Adipocyte (in vitro differentiated cells): ENCODE measurements around the gene SHROOM1.
"Not testable (repeated sequence)": the region's sequence is repeated elsewhere in the genome, so short reads cannot be mapped to it uniquely, and the experiment has no call there.

Source experiments
- DNase-seq: peaks from one replicate; pipeline ENCODE4 v3.0.0-alpha.2; 2015; ENCODE audit warnings: low read depth
- H3K27me3 ChIP-seq: replicated peaks from 2 replicates; pipeline ENCODE4 v1.7.0; 2013; ENCODE audit warnings: mild to moderate bottlenecking, low read length, moderate library complexity; ENCODE audit not compliant: control insufficient read depth, insufficient read depth
- H3K36me3 ChIP-seq: 2 replicates; pipeline ENCODE4 v1.7.0; 2013; ENCODE audit warnings: low read length, mild to moderate bottlenecking, moderate library complexity; ENCODE audit not compliant: control insufficient read depth, insufficient read depth, severe bottlenecking
- H3K4me1 ChIP-seq: 2 replicates; pipeline ENCODE4 v1.7.0; 2013; ENCODE audit warnings: mild to moderate bottlenecking, low read length, moderate library complexity; ENCODE audit not compliant: control insufficient read depth, insufficient read depth
- H3K4me3 ChIP-seq: 2 replicates; pipeline ENCODE4 v1.7.0; 2013; ENCODE audit warnings: mild to moderate bottlenecking, low read length, moderate library complexity
- H3K9ac ChIP-seq: 2 replicates; pipeline ENCODE4 v1.7.0; 2013; ENCODE audit warnings: mild to moderate bottlenecking, low read length, moderate library complexity
- H3K9me3 ChIP-seq: 2 replicates; pipeline ENCODE4 v1.7.0; 2013; ENCODE audit warnings: mild to moderate bottlenecking, low read length, moderate library complexity; ENCODE audit not compliant: control insufficient read depth

SHROOM1 gene

GRCh38 chr5:132802685-132803066 lies 27.8 kb downstream of the SHROOM1 start:
- peaks cover 26% of the 10 kb centered on the region for H3K27me3 ChIP-seq
- H3K9ac ChIP-seq, H3K4me1 ChIP-seq, DNase-seq, H3K36me3 ChIP-seq, H3K9me3 ChIP-seq, H3K4me3 ChIP-seq: not testable (repeated sequence)

DNA sequence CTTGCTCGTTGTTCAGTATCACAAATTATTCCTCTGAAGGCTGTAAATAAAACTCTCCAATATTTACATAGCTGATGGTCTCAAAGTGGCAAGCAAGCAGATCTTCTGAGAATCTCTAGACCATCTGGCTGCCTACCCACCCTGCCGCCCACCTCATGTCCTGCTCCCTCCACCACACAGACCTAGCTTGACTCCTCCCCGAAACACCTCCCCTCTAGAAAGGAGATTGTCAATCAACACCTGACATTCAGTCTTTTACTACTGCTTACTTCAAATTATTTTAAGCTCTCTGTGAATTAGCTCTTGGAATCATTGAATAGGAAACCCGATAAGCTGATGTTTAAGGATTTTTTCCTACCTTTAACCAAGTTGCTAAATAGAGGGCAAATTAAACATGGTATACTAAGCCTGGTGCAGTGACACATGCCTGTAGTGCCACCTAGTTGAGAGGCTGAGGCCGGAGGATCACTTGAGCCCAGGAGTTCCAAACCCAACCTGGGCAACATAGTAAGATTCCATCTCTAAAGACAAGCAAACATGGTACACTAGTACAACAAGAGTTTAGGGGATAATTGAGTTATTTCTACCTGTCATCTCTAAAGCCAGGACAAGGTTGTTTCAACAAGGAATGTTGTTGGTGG lies 28.3 kb downstream of the SHROOM1 start:
- Histone ChIP-seq H3K4me1 (no peaks in the 10 kb centered on the region), H3K9me3 (no peaks in the 10 kb centered on the region), H3K9ac (no peak overlapping the region), H3K36me3 (no peaks in the 10 kb centered on the region), H3K27me3 (peaks cover 26% of the 10 kb centered on the region), H3K4me3 (no peak overlapping the region)
- DNase-seq: no peak

DNA sequence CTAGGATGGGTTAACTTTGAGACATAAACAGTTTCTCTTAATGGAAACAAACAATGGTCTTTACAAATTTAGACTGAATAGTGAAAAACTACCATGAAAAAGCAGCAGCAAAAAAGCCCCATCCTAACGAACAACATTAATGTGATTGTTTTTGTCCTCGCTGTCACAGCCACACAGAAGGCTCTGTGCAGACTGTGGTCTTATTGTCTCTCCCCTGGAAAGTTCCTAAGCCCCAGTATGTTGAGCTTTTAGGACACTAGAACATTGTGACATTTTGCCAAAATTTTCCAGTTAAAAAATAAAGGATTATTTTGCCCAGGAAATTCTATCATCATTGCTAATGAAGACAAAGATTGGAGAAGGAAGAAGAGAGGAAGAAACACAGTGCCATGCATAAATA lies 29.9 kb downstream of the SHROOM1 start:
- H3K9me3 ChIP-seq: no peaks in the 10 kb centered on the region
- H3K36me3 ChIP-seq: no peaks in the 10 kb centered on the region
- no peaks in the 10 kb centered on the region for H3K4me1 ChIP-seq
- no peak for DNase-seq
- no peak overlapping the region for H3K4me3 ChIP-seq
- H3K9ac ChIP-seq: no peak overlapping the region
- H3K27me3 ChIP-seq: peaks cover 26% of the 10 kb centered on the region

- no peak overlapping the region for H3K9ac ChIP-seq
- peaks cover 26% of the 10 kb centered on the region for H3K27me3 ChIP-seq
- H3K36me3 ChIP-seq: no peaks in the 10 kb centered on the region
- no peak overlapping the region for H3K4me3 ChIP-seq
- DNase-seq: no peak
- no peaks in the 10 kb centered on the region for H3K9me3 ChIP-seq
- H3K4me1 ChIP-seq: no peaks in the 10 kb centered on the region
Observed at GRCh38 chr5:132799392-132799791, 31.1 kb downstream of the SHROOM1 start.

- H3K36me3 ChIP-seq: no peaks in the 10 kb centered on the region
- no peak overlapping the region for H3K4me3 ChIP-seq
- H3K9me3 ChIP-seq: no peaks in the 10 kb centered on the region
- DNase-seq: peak; percentile 52
- no peaks in the 10 kb centered on the region for H3K4me1 ChIP-seq
- H3K27me3 ChIP-seq: peaks cover 28% of the 10 kb centered on the region
- no peak overlapping the region for H3K9ac ChIP-seq
Observed at GRCh38 chr5:132797651-132798050, 32.8 kb downstream of the SHROOM1 start.

DNA sequence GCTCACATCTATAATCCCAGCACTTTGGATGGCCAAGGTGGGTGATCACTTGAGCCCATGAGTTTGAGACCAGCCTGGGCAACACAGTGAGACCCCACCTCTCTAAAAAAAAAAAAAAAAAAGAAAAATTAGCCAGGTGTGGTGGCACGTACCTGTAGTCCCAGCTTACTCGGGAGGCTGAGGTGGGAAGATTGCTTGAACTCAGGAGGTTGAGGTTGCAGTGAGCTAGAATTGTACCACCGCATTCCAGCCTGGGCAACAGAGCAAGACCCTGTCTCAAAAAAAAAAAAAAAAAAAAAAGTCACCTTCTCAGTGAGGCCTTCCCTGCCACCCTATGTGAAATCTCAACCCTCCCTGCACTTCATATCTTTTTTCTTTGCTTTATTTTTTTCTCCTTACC lies 39.4 kb downstream of the SHROOM1 start:
- Histone ChIP-seq H3K4me3 (no peak overlapping the region), H3K27me3 (peaks cover 19% of the 10 kb centered on the region), H3K9me3 (no peaks in the 10 kb centered on the region), H3K36me3 (no peaks in the 10 kb centered on the region), H3K9ac (no peak overlapping the region), H3K4me1 (peaks cover 9% of the 10 kb centered on the region)
- no peak for DNase-seq

- Histone ChIP-seq H3K4me3 (no peak overlapping the region), H3K9me3 (no peaks in the 10 kb centered on the region), H3K4me1 (peaks cover 9% of the 10 kb centered on the region), H3K36me3 (no peaks in the 10 kb centered on the region), H3K9ac (no peak overlapping the region), H3K27me3 (peaks cover 19% of the 10 kb centered on the region)
- DNase-seq: no peak
Observed at GRCh38 chr5:132790201-132790865, 40.1 kb downstream of the SHROOM1 start.

GRCh38 chr5:132788990-132789886 lies 41.2 kb downstream of the SHROOM1 start:
- no peak for DNase-seq
- H3K36me3 ChIP-seq: no peaks in the 10 kb centered on the region
- H3K9ac ChIP-seq: no peak overlapping the region
- H3K4me3 ChIP-seq: no peak overlapping the region
- H3K9me3 ChIP-seq: no peaks in the 10 kb centered on the region
- peaks cover 9% of the 10 kb centered on the region for H3K4me1 ChIP-seq
- peaks cover 19% of the 10 kb centered on the region for H3K27me3 ChIP-seq

- no peak overlapping the region for H3K9ac ChIP-seq
- no peaks in the 10 kb centered on the region for H3K9me3 ChIP-seq
- H3K36me3 ChIP-seq: no peaks in the 10 kb centered on the region
- H3K27me3 ChIP-seq: peaks cover 19% of the 10 kb centered on the region
- DNase-seq: no peak
- peaks cover 9% of the 10 kb centered on the region for H3K4me1 ChIP-seq
- no peak overlapping the region for H3K4me3 ChIP-seq
Observed at GRCh38 chr5:132788508-132788907, 41.9 kb downstream of the SHROOM1 start.

DNA sequence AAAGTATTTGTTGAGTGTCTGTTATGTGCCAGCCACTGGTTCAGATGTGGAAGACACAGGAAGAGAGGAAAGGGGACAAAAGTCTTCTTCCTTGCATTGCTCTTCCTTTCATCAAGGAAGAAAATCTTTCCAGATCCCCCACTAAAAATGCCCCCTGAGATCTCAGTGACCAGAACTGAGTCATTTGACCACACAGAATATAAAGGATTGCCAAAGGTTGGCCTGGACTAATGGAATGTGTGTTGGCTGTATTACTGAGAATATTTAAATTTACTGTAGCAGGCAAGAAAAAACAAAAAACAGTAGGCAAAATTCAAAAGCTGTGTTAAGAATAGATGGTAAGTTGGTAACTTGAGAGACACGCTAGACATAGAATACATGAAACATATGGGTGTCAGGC lies 43.4 kb downstream of the SHROOM1 start:
- H3K36me3 ChIP-seq: no peaks in the 10 kb centered on the region
- no peaks in the 10 kb centered on the region for H3K9me3 ChIP-seq

GRCh38 chr5:132785864-132786263 lies 44.6 kb downstream of the SHROOM1 start:
- Histone ChIP-seq H3K27me3 (peaks cover 7% of the 10 kb centered on the region), H3K36me3 (no peaks in the 10 kb centered on the region), H3K9me3 (no peaks in the 10 kb centered on the region), H3K4me3 (no peak overlapping the region), H3K9ac (no peak overlapping the region), H3K4me1 (peaks cover 9% of the 10 kb centered on the region)
- no peak for DNase-seq

More for the DNA sequence above, 43.4 kb downstream of the SHROOM1 start:
- H3K4me3 ChIP-seq: no peak overlapping the region
- peaks cover 9% of the 10 kb centered on the region for H3K4me1 ChIP-seq
- peaks cover 7% of the 10 kb centered on the region for H3K27me3 ChIP-seq
- peak; percentile 28 for DNase-seq
- H3K9ac ChIP-seq: no peak overlapping the region
